Neutrophil (primary cell): Measurements from ENCODE around the gene MAG.

ENCODE experiments used
- H3K27ac ChIP-seq: fragments of 200-600 bp; sonication (generic); 2 replicates; pipeline ENCODE4 v1.5.1; 2016; ENCODE audit warnings: mild to moderate bottlenecking, moderate library complexity
- H3K27me3 ChIP-seq: fragments of 200-600 bp; sonication (generic); 2 replicates; pipeline ENCODE4 v1.6.0; 2016; ENCODE audit warnings: mild to moderate bottlenecking
- H3K36me3 ChIP-seq: fragments of 200-600 bp; sonication (generic); 2 replicates; pipeline ENCODE4 v1.5.1; 2017
- H3K4me1 ChIP-seq, 2 experiments: fragments of 200-600 bp in 1 of 2; sonication (generic) in 1 of 2; 1 replicate in 1 of 2; 2 replicates in 1 of 2; pipeline versions ENCODE4 v1.5.1 to v1.6.1; 2013 to 2016; ENCODE audit warnings: low read depth in 1 of 2, low read length in 1 of 2, mild to moderate bottlenecking in 1 of 2, moderate library complexity in 1 of 2; ENCODE audit not compliant: control insufficient read depth in 1 of 2, insufficient read depth in 1 of 2
- H3K4me3 ChIP-seq, 2 experiments: fragments of 200-600 bp in 1 of 2; sonication (generic) in 1 of 2; 1 replicate in 1 of 2; 2 replicates in 1 of 2; pipeline ENCODE4 v1.5.1; 2013 to 2016; ENCODE audit warnings: low read depth in 1 of 2, low read length in 1 of 2, mild to moderate bottlenecking in 1 of 2, moderate library complexity in 1 of 2
- H3K9me3 ChIP-seq: fragments of 200-600 bp; sonication (generic); 2 replicates; pipeline ENCODE4 v1.5.1; 2016
- TF ChIP-seq, protein P1 (sequence below): fragments of 200-600 bp; sonication (generic); IDR thresholded peaks from 2 replicates; pipeline ENCODE4 v1.5.1; 2016; ENCODE audit warnings: antibody characterized with exemption

The MAG gene

DNA sequence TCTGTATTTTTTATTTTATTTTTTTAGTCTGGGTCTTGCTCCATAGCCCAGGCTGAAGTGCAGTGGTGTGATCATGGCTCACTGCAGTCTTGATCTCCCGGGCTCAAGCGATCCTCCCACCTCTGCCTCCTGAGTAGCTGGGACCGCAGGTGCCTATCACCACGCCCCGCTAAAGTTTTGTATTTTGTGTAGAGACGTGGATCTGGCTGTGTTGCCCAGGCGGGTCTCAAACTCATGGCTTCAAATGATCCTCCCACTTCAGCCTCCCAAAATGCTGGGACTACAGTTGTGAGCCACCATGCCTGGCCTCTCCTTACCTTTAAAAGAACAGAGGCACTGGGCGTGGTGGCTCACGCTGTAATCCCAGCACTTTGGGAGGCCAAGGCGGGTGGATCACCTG, 4.2 kb upstream of the MAG start:
- TF ChIP-seq, protein P1, sequence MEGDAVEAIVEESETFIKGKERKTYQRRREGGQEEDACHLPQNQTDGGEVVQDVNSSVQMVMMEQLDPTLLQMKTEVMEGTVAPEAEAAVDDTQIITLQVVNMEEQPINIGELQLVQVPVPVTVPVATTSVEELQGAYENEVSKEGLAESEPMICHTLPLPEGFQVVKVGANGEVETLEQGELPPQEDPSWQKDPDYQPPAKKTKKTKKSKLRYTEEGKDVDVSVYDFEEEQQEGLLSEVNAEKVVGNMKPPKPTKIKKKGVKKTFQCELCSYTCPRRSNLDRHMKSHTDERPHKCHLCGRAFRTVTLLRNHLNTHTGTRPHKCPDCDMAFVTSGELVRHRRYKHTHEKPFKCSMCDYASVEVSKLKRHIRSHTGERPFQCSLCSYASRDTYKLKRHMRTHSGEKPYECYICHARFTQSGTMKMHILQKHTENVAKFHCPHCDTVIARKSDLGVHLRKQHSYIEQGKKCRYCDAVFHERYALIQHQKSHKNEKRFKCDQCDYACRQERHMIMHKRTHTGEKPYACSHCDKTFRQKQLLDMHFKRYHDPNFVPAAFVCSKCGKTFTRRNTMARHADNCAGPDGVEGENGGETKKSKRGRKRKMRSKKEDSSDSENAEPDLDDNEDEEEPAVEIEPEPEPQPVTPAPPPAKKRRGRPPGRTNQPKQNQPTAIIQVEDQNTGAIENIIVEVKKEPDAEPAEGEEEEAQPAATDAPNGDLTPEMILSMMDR: no peak
- Histone ChIP-seq H3K9me3 (no peaks in the 10 kb centered on the region), H3K36me3 (no peaks in the 10 kb centered on the region), H3K27ac (no peak overlapping the region), H3K27me3 (peaks cover 17% of the 10 kb centered on the region), H3K4me1 (no peaks in the 10 kb centered on the region), H3K4me3 (no peak overlapping the region)

DNA sequence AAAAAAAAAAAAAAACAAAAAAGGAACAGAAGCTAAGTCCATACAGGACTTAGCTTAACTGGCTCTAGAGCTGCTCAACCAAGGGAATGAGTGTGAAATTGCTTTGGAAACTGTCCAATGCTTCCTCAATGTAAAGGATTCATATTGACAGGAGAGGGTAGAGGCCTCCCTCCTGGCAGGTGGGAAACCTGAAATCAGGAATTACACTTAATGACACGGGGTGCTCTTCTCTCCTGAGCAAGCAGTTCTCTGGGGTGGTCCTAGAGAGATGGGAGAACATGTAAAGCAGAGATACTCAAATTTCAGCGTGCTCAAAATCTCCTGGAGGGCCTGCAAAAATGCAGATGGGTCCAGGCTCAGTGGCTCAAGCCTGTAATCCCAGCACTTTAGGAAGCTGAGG, 3.6 kb upstream of the MAG start:
- Histone ChIP-seq H3K27me3 (peaks cover 10% of the 10 kb centered on the region), H3K36me3 (no peaks in the 10 kb centered on the region), H3K27ac (no peak overlapping the region), H3K9me3 (no peaks in the 10 kb centered on the region), H3K4me1 (no peaks in the 10 kb centered on the region), H3K4me3 (no peak overlapping the region)
- TF ChIP-seq, protein P1: no peak

DNA sequence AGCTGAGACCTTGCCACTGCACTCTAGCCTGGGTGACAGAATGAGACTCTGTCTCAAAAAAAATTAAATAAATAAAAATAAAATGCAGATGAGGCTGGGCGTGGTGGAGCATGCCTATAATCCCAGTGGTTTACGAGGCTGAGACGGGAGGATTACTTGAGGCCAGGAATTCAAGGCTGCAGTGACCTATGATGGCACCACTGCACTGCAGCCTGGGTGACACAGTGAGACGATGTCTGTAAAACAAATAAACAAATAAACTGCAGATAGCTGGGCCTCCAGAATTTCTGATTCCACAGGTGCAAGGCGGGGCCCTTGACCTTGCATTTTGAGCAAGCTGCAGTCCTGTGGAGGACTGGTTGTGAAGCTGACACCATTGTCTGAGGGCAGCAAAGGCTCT, 3.1 kb upstream of the MAG start:
- H3K27me3 ChIP-seq: peaks cover 8% of the 10 kb centered on the region

DNA sequence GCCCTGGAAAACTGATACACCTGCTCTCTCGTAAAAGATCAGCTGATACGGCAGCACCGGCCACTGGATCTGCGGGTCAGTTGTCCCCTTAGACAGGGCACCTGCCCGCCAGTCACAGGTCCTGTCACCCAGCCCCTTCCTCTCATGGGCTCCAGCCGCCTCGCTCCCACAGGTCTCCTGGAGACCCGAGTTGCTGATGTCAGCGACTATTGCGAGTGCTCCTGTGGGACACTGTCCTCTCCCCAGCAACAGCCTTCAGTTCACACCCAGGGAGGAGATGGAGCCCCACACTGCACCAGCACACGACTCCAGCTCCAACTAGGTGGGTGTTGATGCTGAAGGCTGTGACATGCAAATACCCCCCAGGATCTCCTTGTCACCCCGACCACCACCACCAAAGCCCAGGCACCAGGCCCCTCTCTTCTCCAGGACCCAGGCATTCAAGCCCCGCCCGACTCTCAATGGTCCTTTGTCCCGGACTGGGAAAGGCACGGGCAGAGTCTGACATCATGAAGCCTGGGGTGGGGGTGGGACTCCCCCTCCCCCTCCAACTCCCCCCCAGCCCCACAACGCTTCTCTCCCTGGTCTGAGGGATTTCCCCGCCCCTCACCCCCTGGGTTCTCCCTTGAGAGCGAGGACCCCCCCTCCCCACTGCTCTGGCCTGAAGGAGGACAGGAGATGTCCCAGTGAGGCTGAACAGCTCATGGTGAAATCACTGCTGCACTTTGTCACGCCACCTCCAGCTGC, 1.4 kb upstream of the MAG start:
- Histone ChIP-seq H3K27me3 (peaks cover 14% of the 10 kb centered on the region), H3K4me1 (no peaks in the 10 kb centered on the region), H3K9me3 (no peaks in the 10 kb centered on the region), H3K36me3 (no peaks in the 10 kb centered on the region), H3K4me3 (no peak overlapping the region), H3K27ac (no peak overlapping the region)
- TF ChIP-seq, protein P1: no peak

More for the DNA sequence above, 3.1 kb upstream of the MAG start:
- Histone ChIP-seq H3K9me3 (no peaks in the 10 kb centered on the region), H3K4me1 (no peaks in the 10 kb centered on the region), H3K4me3 (no peak overlapping the region), H3K27ac (no peak overlapping the region), H3K36me3 (no peaks in the 10 kb centered on the region)
- TF ChIP-seq, protein P1: no peak

DNA sequence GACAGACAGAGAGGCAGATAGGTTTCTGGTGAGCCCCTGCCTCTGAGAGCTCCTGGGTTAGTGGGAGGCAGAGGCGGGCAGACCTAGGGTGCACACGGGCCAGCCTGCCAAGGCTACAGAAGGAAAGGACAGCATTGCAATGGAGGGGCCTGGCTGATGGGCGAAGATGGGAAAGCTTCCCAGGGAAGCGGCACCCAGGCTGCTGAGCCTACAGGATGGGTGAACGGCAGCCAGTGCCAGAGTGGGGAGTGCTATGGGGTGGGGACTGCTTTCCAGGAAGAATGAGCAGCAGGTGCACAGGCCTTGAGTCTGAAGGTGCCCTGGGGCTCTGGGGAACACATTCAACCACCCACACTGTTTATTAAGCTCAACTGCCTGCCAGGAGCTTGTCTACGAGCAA, 702 bp upstream of the MAG start:
- Histone ChIP-seq H3K27me3 (peaks cover 21% of the 10 kb centered on the region), H3K9me3 (no peaks in the 10 kb centered on the region), H3K4me3 (no peak overlapping the region), H3K27ac (no peak overlapping the region), H3K4me1 (peaks cover 0 to 4% of the 10 kb centered on the region in 2 experiments), H3K36me3 (no peaks in the 10 kb centered on the region)
- TF ChIP-seq, protein P1: no peak
